GM20000 (cell line): ENCODE results near the gene SLC24A5.
A peak's percentile ranks its signal among the peaks of the same experiment; 100 is the strongest.

Source experiments
- DNase-seq: peaks from one replicate; pipeline ENCODE4 v3.0.0; 2012; ENCODE audit warnings: low spot score
- CTCF ChIP-seq: IDR thresholded peaks from 2 replicates; pipeline ENCODE4 v1.5.1; 2012; ENCODE audit warnings: mild to moderate bottlenecking, control low read depth; ENCODE audit errors: extremely low read depth, missing control alignments

Gene SLC24A5

GRCh38 chr15:48178648-48178931, 57.8 kb downstream of the SLC24A5 start:
- no peak for TF ChIP-seq CTCF
- no peak for DNase-seq

- TF ChIP-seq CTCF: no peak
- DNase-seq: no peak
These were observed 62.0 kb downstream of the SLC24A5 start for GRCh38 chr15:48182749-48183148.

GRCh38 chr15:48185529-48185928, 64.7 kb downstream of the SLC24A5 start:
- DNase-seq: no peak
- no peak for TF ChIP-seq CTCF

GRCh38 chr15:48186271-48186670, 65.5 kb downstream of the SLC24A5 start:
- DNase-seq: no peak
- no peak for TF ChIP-seq CTCF

- DNase-seq: peak; percentile 48
- TF ChIP-seq CTCF: no peak
These were observed 70.3 kb downstream of the SLC24A5 start for GRCh38 chr15:48190932-48191573.

GRCh38 chr15:48191574-48192225, 70.9 kb downstream of the SLC24A5 start, which contains the start of gene CTXN2:
CTXN2 (plus strand) TSS chr15:48191665; CDS start chr15:48201301, 9,636 bp downstream.
- no peak for DNase-seq
- no peak for TF ChIP-seq CTCF
